Loucy (cell line): Measurements from ENCODE around the gene MSL2.
"Not testable (repeated sequence)": the region's sequence is repeated elsewhere in the genome, so short reads cannot be mapped to it uniquely, and the experiment has no call there.

ENCODE experiments used
- H2AFZ ChIP-seq: fragments of 200-600 bp; sonication (generic); 2 replicates; pipeline ENCODE4 v1.6.0; 2016; ENCODE audit warnings: antibody characterized with exemption, mild to moderate bottlenecking, low read length, moderate library complexity
- H3F3A ChIP-seq: fragments of 200-600 bp; 2 replicates; pipeline ENCODE4 v1.6.0; 2016; ENCODE audit warnings: antibody characterized with exemption, low read depth, mild to moderate bottlenecking
- H3K27me3 ChIP-seq: fragments of 200-600 bp; sonication (generic); 2 replicates; pipeline ENCODE4 v1.6.1; 2014; ENCODE audit warnings: low read length, mild to moderate bottlenecking; ENCODE audit not compliant: insufficient read depth, poor library complexity, severe bottlenecking
- H3K36me3 ChIP-seq: fragments of 200-600 bp; sonication (generic); 2 replicates; pipeline ENCODE4 v1.6.1; 2016; ENCODE audit warnings: low read length; ENCODE audit not compliant: insufficient read depth
- H3K4me1 ChIP-seq: fragments of 200-600 bp; sonication (generic); 2 replicates; pipeline ENCODE4 v1.5.1; 2014; ENCODE audit warnings: low read length, mild to moderate bottlenecking; ENCODE audit not compliant: insufficient read depth, poor library complexity, severe bottlenecking
- H3K4me2 ChIP-seq: fragments of 200-600 bp; sonication (generic); 2 replicates; pipeline ENCODE4 v1.6.0; 2014; ENCODE audit warnings: antibody characterized with exemption, low read length, low read depth, mild to moderate bottlenecking; ENCODE audit not compliant: poor library complexity, severe bottlenecking
- H3K4me3 ChIP-seq: fragments of 200-600 bp; sonication (generic); 2 replicates; pipeline ENCODE4 v1.5.1; 2014; ENCODE audit warnings: low read length, mild to moderate bottlenecking, mixed read lengths; ENCODE audit not compliant: poor library complexity, severe bottlenecking
- H3K79me2 ChIP-seq: fragments of 200-600 bp; sonication (generic); 2 replicates; pipeline ENCODE4 v1.6.1; 2014; ENCODE audit warnings: low read length; ENCODE audit not compliant: insufficient read depth
- H3K9ac ChIP-seq: fragments of 200-600 bp; sonication (generic); 2 replicates; pipeline ENCODE4 v1.6.0; 2014; ENCODE audit warnings: mild to moderate bottlenecking, low read depth, low read length, moderate library complexity; ENCODE audit not compliant: poor library complexity, severe bottlenecking
- H3K9me2 ChIP-seq: fragments of 200-600 bp; sonication (generic); replicated peaks from 2 replicates; pipeline ENCODE4 v1.6.1; 2016; ENCODE audit warnings: low read depth, low read length, mixed read lengths
- H3K9me3 ChIP-seq: fragments of 200-600 bp; sonication (generic); 2 replicates; pipeline ENCODE4 v1.6.1; 2014; ENCODE audit warnings: mild to moderate bottlenecking, antibody characterized with exemption, low read length, low read depth; ENCODE audit not compliant: insufficient read depth
- H4K20me1 ChIP-seq: fragments of 200-600 bp; sonication (generic); 2 replicates; pipeline ENCODE4 v1.6.0; 2014; ENCODE audit warnings: antibody characterized with exemption, low read length, mild to moderate bottlenecking; ENCODE audit not compliant: insufficient read depth, poor library complexity, severe bottlenecking
- EZH2phosphoT487 ChIP-seq: fragments of 200-600 bp; IDR thresholded peaks from 2 replicates; pipeline ENCODE4 v1.6.1; 2018; ENCODE audit warnings: antibody characterized with exemption, mild to moderate bottlenecking, moderate library complexity, borderline replicate concordance
- TF ChIP-seq, protein P1 (sequence below): fragments of 200-600 bp; sonication (generic); conservative IDR thresholded peaks from 2 replicates; pipeline ENCODE4 v1.5.1; 2014; ENCODE audit warnings: mild to moderate bottlenecking, antibody characterized with exemption, low read length

The MSL2 gene

DNA sequence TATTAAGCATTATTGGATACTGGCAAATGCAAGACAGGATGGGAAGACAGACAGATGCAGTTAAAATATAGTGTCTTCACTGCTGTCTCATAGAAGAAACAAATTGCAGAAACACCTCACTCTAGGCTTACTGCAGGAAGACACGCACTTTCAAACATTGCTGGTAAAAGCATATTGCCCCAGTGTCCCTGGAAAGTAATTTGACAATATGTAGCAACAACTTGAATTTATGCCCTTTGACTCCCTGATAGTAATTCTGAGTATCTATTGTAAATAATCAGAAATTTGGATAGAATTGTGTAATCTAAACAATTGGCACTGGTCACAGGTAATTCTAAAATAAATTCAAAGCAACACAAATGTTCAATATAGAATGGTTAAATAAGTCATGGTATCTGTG lies 62.0 kb downstream of the MSL2 start:
- Histone ChIP-seq H3K9me2 (no peaks in the 10 kb centered on the region), H3K9me3 (no peaks in the 10 kb centered on the region), H3K9ac (peak overlapping the region; percentile 65), H3K36me3 (no peaks in the 10 kb centered on the region), H4K20me1 (no peaks in the 10 kb centered on the region), H3F3A (peaks cover 8% of the 10 kb centered on the region; the same call in 1 of the 2 replicates), H3K79me2 (no peaks in the 10 kb centered on the region), H2AFZ (no peak overlapping the region), H3K27me3 (no peaks in the 10 kb centered on the region), H3K4me2 (peak overlapping the region; percentile 73), H3K4me3 (peak overlapping the region; percentile 56), H3K4me1 (peaks cover 56% of the 10 kb centered on the region)
- TF ChIP-seq, protein P1, sequence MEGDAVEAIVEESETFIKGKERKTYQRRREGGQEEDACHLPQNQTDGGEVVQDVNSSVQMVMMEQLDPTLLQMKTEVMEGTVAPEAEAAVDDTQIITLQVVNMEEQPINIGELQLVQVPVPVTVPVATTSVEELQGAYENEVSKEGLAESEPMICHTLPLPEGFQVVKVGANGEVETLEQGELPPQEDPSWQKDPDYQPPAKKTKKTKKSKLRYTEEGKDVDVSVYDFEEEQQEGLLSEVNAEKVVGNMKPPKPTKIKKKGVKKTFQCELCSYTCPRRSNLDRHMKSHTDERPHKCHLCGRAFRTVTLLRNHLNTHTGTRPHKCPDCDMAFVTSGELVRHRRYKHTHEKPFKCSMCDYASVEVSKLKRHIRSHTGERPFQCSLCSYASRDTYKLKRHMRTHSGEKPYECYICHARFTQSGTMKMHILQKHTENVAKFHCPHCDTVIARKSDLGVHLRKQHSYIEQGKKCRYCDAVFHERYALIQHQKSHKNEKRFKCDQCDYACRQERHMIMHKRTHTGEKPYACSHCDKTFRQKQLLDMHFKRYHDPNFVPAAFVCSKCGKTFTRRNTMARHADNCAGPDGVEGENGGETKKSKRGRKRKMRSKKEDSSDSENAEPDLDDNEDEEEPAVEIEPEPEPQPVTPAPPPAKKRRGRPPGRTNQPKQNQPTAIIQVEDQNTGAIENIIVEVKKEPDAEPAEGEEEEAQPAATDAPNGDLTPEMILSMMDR = no peak
- TF ChIP-seq EZH2phosphoT487 = no peak

DNA sequence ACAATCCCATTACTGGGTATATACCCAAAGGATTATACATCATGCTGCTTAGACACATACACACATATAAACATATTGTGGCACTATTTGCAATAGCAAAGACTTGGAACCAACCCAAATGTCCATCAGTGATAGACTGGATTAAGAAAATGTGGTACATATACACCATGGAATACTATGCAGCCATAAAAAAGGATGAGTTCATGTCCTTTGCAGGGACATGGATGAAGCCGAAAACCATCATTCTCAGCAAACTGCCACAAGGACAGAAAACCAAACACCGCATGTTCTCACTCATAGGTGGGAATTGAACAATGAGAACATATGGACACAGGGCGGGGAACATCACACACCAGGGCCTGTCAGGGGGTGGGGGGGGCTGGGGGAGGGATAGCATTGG lies 64.5 kb downstream of the MSL2 start:
- not testable (repeated sequence) for H3F3A ChIP-seq, H4K20me1 ChIP-seq, H2AFZ ChIP-seq, H3K9me3 ChIP-seq, H3K9me2 ChIP-seq, H3K9ac ChIP-seq, H3K4me2 ChIP-seq, H3K27me3 ChIP-seq, H3K36me3 ChIP-seq, H3K4me3 ChIP-seq, H3K79me2 ChIP-seq
- H3K4me1 ChIP-seq = peaks cover 38% of the 10 kb centered on the region

DNA sequence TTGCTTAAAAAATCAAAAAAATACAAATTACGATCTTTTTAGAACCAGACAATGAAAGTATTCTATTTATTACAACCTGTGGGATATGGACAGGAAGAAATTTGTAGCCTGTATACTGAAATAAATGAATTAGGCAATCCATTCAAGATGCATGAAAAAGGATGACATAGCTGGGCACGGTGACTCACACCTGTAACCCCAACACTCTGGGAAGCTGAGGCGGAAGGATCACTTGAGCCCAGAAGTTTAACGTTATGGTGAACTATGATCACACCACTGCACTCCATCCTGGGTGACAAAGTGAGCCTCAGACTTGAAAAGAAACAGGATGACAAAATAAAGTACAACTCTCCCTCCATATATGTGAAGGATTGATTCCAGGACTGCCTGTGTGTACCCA lies 74.1 kb downstream of the MSL2 start:
- TF ChIP-seq EZH2phosphoT487 = no peak
- Histone ChIP-seq H3K4me1 (peaks cover 5% of the 10 kb centered on the region), H3F3A (no peaks in the 10 kb centered on the region), H3K9me3 (no peaks in the 10 kb centered on the region), H3K9me2 (no peaks in the 10 kb centered on the region), H3K79me2 (no peaks in the 10 kb centered on the region), H3K27me3 (no peaks in the 10 kb centered on the region), H3K9ac (no peak overlapping the region), H3K4me2 (no peak overlapping the region), H2AFZ (no peak overlapping the region), H3K36me3 (no peaks in the 10 kb centered on the region), H4K20me1 (no peaks in the 10 kb centered on the region), H3K4me3 (no peak overlapping the region)

DNA sequence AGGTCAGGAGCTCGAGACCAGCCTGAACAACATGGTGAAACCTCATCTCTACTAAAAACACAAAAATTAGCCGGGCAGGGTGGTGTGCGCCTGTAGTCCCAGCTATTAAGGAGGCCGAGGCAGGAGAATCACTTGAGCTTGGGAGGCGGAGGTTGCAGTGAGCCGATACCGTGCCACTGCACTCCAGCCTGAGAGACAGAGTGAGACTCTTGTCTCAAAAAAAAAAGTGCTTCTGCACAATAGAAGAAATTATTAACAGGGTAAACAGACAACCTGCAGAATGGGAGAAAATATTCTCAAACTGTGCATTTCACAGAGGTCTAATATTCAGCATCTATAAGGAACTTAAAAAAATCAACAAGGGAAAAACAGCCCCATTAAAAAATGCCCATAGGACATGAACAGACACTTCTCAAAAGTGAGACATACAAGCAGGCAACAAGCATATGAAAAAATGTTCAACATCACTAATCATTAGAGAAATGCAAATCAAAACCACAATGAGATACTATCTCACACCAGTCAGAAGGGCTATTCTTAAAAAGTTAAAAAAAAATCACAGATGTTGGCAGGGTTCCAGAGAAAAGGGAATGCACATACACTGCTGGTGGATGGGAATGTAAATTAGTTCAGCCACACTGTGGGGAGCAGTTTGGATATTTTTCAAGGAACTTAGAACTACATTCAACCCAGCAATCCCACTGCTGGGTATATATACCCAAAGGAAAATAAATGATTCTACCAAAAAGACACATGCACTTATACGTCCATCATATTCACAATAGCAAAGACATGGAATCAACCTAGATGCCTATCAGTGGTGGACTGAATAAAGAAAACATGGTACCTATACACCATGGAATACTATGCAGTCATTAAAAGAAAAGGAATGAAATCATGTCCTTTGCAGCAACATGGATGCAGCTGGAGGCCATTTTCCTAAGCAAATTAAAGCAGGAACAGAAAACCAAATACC lies 75.5 kb downstream of the MSL2 start:
- Histone ChIP-seq H3K9ac (no peak overlapping the region), H3F3A (no peaks in the 10 kb centered on the region), H2AFZ (no peak overlapping the region), H4K20me1 (no peaks in the 10 kb centered on the region), H3K27me3 (no peaks in the 10 kb centered on the region), H3K79me2 (no peaks in the 10 kb centered on the region), H3K36me3 (no peaks in the 10 kb centered on the region), H3K9me2 (no peaks in the 10 kb centered on the region), H3K4me1 (peaks cover 5% of the 10 kb centered on the region), H3K9me3 (no peaks in the 10 kb centered on the region), H3K4me2 (no peak overlapping the region), H3K4me3 (no peak overlapping the region)
- no peak for TF ChIP-seq EZH2phosphoT487
- TF ChIP-seq, protein P1 = no peak

DNA sequence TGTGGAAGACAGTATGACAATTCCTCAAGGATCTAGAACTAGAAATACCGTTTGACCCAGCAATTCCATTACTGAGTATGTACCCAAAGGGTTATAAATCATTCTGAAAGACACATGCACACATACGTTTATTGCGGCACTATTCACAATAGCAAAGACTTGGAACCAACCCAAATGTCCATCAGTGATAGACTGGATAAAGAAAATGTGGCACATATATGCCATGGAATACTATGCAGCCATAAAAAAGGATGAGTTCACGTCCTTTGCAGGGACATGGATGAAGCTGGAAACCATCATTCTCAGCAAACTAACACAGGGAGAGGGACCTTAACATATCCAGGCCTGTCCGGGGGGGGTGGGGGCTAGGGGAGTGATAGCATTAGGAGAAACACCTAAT lies 76.4 kb downstream of the MSL2 start:
- not testable (repeated sequence) for H3K27me3 ChIP-seq, H3K36me3 ChIP-seq, H3K4me1 ChIP-seq, H4K20me1 ChIP-seq, H3K9me3 ChIP-seq, H3K4me3 ChIP-seq, H3K9ac ChIP-seq, H2AFZ ChIP-seq, H3K79me2 ChIP-seq, H3F3A ChIP-seq, H3K4me2 ChIP-seq, H3K9me2 ChIP-seq

DNA sequence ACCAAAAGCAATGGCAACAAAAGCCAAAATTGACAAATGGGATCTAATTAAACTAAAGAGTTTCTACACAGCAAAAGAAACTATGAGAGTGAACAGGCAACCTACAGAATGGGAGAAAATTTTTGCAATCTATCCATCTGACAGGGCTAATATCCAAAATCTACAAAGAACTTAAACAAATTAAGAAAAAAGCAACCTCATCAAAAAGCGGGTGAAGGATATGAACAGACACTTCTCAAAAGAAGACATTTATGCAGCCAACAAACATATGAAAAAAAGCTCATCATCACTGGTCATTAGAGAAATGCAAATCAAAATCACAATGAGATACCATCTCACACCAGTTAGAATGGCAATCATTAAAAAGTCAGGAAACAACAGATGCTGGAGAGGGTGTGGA lies 76.8 kb downstream of the MSL2 start:
- not testable (repeated sequence) for H3F3A ChIP-seq, H3K4me1 ChIP-seq, H4K20me1 ChIP-seq

More for the DNA sequence above, 76.8 kb downstream of the MSL2 start:
- not testable (repeated sequence) for H3K4me3 ChIP-seq, H3K9me3 ChIP-seq, H2AFZ ChIP-seq, H3K9ac ChIP-seq, H3K27me3 ChIP-seq, H3K79me2 ChIP-seq, H3K4me2 ChIP-seq, H3K36me3 ChIP-seq, H3K9me2 ChIP-seq
